ENCODE results near the gene HMGCS1.

- TF ChIP-seq, protein P1, sequence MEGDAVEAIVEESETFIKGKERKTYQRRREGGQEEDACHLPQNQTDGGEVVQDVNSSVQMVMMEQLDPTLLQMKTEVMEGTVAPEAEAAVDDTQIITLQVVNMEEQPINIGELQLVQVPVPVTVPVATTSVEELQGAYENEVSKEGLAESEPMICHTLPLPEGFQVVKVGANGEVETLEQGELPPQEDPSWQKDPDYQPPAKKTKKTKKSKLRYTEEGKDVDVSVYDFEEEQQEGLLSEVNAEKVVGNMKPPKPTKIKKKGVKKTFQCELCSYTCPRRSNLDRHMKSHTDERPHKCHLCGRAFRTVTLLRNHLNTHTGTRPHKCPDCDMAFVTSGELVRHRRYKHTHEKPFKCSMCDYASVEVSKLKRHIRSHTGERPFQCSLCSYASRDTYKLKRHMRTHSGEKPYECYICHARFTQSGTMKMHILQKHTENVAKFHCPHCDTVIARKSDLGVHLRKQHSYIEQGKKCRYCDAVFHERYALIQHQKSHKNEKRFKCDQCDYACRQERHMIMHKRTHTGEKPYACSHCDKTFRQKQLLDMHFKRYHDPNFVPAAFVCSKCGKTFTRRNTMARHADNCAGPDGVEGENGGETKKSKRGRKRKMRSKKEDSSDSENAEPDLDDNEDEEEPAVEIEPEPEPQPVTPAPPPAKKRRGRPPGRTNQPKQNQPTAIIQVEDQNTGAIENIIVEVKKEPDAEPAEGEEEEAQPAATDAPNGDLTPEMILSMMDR (IDR thresholded peaks at IDR 0.05), result no peak
- no peak for TF ChIP-seq POLR2A (IDR thresholded peaks at IDR 0.05)
These were observed 35.7 kb upstream of the HMGCS1 start for GRCh38 chr5:43348861-43349363.
